NT2/D1 (cell line): Measurements from ENCODE around the gene UBE4B.

Experiments used
- DNase-seq: peaks from one replicate; pipeline ENCODE4 v3.0.0-alpha.2; 2011; ENCODE audit warnings: low read depth, low spot score
- H3K27me3 ChIP-seq: 2 replicates; pipeline ENCODE4 v1.6.0; 2011; ENCODE audit warnings: mild to moderate bottlenecking; ENCODE audit not compliant: insufficient read length, insufficient read depth
- H3K36me3 ChIP-seq: 2 replicates; pipeline ENCODE4 v1.6.1; 2011; ENCODE audit warnings: mild to moderate bottlenecking, low read length, mixed read lengths; ENCODE audit not compliant: insufficient read depth, insufficient read length
- H3K4me1 ChIP-seq: 2 replicates; pipeline ENCODE4 v1.5.1; 2011; ENCODE audit not compliant: insufficient read depth, insufficient read length
- H3K4me3 ChIP-seq: 2 replicates; pipeline ENCODE4 v1.5.1; 2011; ENCODE audit warnings: low read depth; ENCODE audit not compliant: insufficient read length
- H3K9ac ChIP-seq: 2 replicates; pipeline ENCODE4 v1.6.0; 2011; ENCODE audit warnings: low read depth; ENCODE audit not compliant: insufficient read length
- H3K9me3 ChIP-seq: 2 replicates; pipeline ENCODE4 v1.5.1; 2011; ENCODE audit warnings: mild to moderate bottlenecking, low read length; ENCODE audit not compliant: insufficient read depth
- SUZ12 ChIP-seq: IDR thresholded peaks from 2 replicates; pipeline ENCODE4 v1.6.1; 2011; ENCODE audit not compliant: insufficient read length, insufficient read depth; ENCODE audit errors: extremely low read depth
- YY1 ChIP-seq: IDR thresholded peaks from 2 replicates; pipeline ENCODE4 v1.6.1; 2011; ENCODE audit not compliant: insufficient read length, insufficient read depth
- ZNF274 ChIP-seq: IDR thresholded peaks from 2 replicates; pipeline ENCODE4 v1.6.1; 2011; ENCODE audit warnings: mild to moderate bottlenecking, low read depth, low read length

Gene UBE4B

GRCh38 chr1:10178597-10179405 is 146.0 kb downstream of the UBE4B start:
- Histone ChIP-seq H3K36me3 (peaks cover 23% of the 10 kb centered on the region), H3K9me3 (no peaks in the 10 kb centered on the region), H3K4me1 (peaks cover 2% of the 10 kb centered on the region), H3K9ac (peak overlapping the region; percentile 44), H3K4me3 (no peak overlapping the region), H3K27me3 (no peaks in the 10 kb centered on the region)
- DNase-seq, result peak; percentile 52
- no peak for TF ChIP-seq ZNF274
- no peak for TF ChIP-seq YY1
- TF ChIP-seq SUZ12, result no peak

GRCh38 chr1:10179406-10180091 is 146.8 kb downstream of the UBE4B start:
- Histone ChIP-seq H3K27me3 (no peaks in the 10 kb centered on the region), H3K4me3 (no peak overlapping the region), H3K4me1 (peaks cover 2% of the 10 kb centered on the region), H3K9me3 (no peaks in the 10 kb centered on the region), H3K36me3 (peaks cover 23% of the 10 kb centered on the region), H3K9ac (no peak overlapping the region)
- no peak for TF ChIP-seq YY1
- TF ChIP-seq SUZ12, result no peak
- no peak for TF ChIP-seq ZNF274
- no peak for DNase-seq

DNA sequence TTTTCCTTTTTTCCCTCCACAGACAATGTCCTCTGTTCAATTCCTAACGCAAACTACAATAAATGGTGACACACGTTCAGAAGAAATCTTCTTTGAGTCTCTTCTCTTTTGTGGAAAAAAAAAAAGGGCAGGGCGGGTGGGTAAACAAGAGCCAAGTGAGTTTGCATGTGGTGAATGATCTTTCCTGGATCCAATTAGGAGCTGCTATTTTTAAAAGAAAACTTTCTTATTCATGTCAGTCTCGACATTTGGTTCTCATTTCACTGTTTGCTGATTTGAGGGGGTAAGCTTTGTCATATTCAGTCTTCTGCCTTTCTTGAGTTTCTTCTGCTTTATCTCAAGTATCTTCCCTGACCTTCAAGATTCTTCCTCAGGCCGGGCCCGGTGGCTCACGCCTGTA is 148.4 kb downstream of the UBE4B start:
- Histone ChIP-seq H3K27me3 (no peaks in the 10 kb centered on the region), H3K36me3 (peaks cover 17% of the 10 kb centered on the region), H3K9ac (no peak overlapping the region), H3K4me1 (peaks cover 2% of the 10 kb centered on the region), H3K9me3 (no peaks in the 10 kb centered on the region), H3K4me3 (no peak overlapping the region)
- TF ChIP-seq ZNF274, result no peak
- no peak for TF ChIP-seq SUZ12
- TF ChIP-seq YY1, result no peak
- no peak for DNase-seq

DNA sequence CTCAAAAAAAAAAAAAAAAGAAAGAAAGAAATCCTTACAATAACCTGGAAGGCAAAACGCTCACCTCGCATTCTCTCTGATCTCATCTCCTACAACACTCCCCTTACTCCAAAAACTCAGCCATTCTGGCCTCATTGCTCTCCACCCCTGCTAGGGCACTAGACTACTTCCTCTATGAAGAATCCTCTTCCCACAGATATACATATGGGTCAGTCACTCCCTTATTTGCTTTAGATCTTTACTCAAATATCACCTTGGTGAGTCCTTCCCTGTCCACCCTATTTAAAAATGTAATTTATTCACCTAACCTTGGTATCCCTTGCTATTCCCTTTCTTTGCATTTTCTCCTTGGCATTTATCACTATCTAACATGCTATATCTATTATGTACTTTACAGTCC is 153.0 kb downstream of the UBE4B start:
- no peak for DNase-seq
- Histone ChIP-seq H3K36me3 (peaks cover 2% of the 10 kb centered on the region), H3K4me1 (no peaks in the 10 kb centered on the region), H3K27me3 (no peaks in the 10 kb centered on the region), H3K9me3 (no peaks in the 10 kb centered on the region), H3K4me3 (no peak overlapping the region), H3K9ac (no peak overlapping the region)
- TF ChIP-seq SUZ12, result no peak
- TF ChIP-seq ZNF274, result no peak
- TF ChIP-seq YY1, result no peak

GRCh38 chr1:10186331-10187025 is 153.7 kb downstream of the UBE4B start:
- Histone ChIP-seq H3K36me3 (no peaks in the 10 kb centered on the region), H3K4me3 (no peak overlapping the region), H3K9ac (no peak overlapping the region), H3K27me3 (no peaks in the 10 kb centered on the region), H3K4me1 (no peaks in the 10 kb centered on the region), H3K9me3 (no peaks in the 10 kb centered on the region)
- no peak for DNase-seq
- TF ChIP-seq SUZ12 (no peak), YY1 (no peak), ZNF274 (no peak)

DNA sequence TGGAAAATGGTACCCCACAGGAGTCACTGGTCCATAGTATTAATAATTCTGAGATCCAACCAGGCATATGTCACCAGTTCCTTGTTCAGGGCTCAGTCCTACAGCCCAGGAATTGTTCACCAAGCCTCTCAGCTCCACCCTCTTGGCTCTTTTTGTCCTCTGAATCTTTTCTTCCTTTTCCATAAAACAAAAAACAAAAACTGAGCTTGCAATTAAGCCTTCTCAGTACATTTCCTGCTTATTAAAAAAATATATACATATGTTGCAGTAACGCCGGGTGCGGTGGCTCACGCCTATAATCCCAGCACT is 154.2 kb downstream of the UBE4B start:
- H3K9ac ChIP-seq, result no peak overlapping the region
- H3K27me3 ChIP-seq, result no peaks in the 10 kb centered on the region
- H3K4me3 ChIP-seq, result no peak overlapping the region
- H3K36me3 ChIP-seq, result no peaks in the 10 kb centered on the region
- DNase-seq, result no peak
- no peaks in the 10 kb centered on the region for H3K9me3 ChIP-seq
- H3K4me1 ChIP-seq, result no peaks in the 10 kb centered on the region
- TF ChIP-seq ZNF274, result no peak
- TF ChIP-seq YY1, result no peak
- no peak for TF ChIP-seq SUZ12

DNA sequence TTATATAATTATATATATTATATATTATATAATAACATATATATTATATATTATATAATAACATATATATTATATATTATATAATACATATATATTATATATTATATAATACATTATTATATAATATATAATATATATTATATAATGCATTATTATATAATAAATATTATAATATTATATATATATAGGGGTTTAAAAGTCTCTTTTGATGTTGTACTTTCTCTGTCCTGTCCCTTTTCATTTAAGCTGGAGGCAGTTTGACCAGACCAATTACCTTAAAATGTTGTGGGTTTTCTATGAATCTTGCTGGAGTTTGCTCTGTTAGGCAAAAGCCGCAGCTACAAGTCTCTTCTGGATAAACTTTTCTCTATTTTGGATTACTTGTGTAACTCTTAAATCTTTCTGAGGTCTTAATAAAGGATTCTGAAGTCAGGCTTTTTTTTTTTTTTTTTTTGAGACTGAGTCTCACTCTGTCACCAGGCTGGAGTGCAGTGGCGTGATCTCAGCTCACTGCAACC is 155.4 kb downstream of the UBE4B start:
- H3K36me3 ChIP-seq, result no peaks in the 10 kb centered on the region
- no peak for TF ChIP-seq YY1
- TF ChIP-seq ZNF274, result no peak
- no peak for TF ChIP-seq SUZ12
- no peak for DNase-seq
- H3K27me3 ChIP-seq, result no peaks in the 10 kb centered on the region
- H3K4me1 ChIP-seq, result no peaks in the 10 kb centered on the region
- H3K9me3 ChIP-seq, result no peaks in the 10 kb centered on the region
- H3K4me3 ChIP-seq, result no peak overlapping the region
- H3K9ac ChIP-seq, result no peak overlapping the region
